Sigmoid colon (tissue), 4 donors: ENCODE results near the gene MAD2L1BP.

Experiments used
- EP300 ChIP-seq, 4 donors: sonication (generic); formaldehyde crosslinking; IDR thresholded peaks; one replicate each; pipeline ENCODE4 v1.6.1; 2017; ENCODE audit warnings: antibody characterized with exemption in 4 of 4
- POLR2A ChIP-seq, 2 donors: fragments of 450-650 bp; IDR thresholded peaks; one replicate each; pipeline ENCODE4 v1.6.1; 2016; ENCODE audit warnings: antibody characterized with exemption in 2 of 2, mild to moderate bottlenecking in 2 of 2, moderate library complexity in 2 of 2
- TF ChIP-seq, protein P1 (sequence below), 4 experiments: fragments of 450-650 bp in 3 of 4; fragments of 200-600 bp in 1 of 4; IDR thresholded peaks; one replicate each; pipeline ENCODE4 v1.5.1; 2016 to 2019; ENCODE audit warnings: antibody characterized with exemption in 4 of 4, mild to moderate bottlenecking in 3 of 4, moderate library complexity in 2 of 4

DNA sequence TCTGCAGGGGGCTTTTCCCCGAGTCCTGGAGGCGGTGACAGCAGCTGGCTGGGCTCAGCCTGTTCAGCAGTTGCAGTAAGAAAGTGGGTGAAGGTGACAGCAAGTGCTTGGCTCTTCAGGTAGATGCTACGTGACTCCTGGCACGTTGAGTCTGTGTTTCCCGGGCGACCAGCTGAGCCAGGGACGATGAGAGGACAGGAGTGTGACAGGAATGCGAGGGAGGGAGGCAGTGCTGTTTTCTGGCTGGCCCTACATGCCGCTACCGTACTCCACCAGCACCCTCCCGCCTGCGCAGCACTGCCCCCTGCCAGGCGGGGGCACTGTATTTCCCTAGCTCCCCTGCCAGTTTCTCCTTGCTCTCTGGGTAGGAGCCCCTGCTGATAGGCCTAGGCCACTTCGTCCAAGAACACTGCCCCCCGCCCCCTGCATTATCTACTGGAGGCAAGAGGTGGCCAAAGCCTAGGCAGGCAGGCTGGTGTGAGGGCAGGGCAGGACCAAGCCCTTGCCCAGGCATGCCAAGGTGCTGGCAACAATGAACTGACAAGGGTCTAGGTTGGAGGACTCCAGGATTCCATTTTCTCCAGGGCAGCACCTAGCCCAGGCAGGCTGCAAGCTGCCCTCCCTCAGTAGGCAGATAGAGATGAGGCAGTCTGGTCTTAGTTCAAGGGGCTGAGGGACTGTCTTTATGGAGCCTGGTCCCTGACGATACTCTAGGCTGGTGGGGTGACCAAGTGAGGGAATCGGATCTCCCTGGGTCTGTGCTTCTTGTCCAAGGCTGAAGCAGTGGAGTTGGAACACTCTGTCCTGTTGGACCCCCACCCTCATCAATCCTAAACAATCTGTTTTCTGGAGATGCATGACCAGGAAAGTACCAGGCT is 32.8 kb downstream of the MAD2L1BP start:
- TF ChIP-seq, protein P1, sequence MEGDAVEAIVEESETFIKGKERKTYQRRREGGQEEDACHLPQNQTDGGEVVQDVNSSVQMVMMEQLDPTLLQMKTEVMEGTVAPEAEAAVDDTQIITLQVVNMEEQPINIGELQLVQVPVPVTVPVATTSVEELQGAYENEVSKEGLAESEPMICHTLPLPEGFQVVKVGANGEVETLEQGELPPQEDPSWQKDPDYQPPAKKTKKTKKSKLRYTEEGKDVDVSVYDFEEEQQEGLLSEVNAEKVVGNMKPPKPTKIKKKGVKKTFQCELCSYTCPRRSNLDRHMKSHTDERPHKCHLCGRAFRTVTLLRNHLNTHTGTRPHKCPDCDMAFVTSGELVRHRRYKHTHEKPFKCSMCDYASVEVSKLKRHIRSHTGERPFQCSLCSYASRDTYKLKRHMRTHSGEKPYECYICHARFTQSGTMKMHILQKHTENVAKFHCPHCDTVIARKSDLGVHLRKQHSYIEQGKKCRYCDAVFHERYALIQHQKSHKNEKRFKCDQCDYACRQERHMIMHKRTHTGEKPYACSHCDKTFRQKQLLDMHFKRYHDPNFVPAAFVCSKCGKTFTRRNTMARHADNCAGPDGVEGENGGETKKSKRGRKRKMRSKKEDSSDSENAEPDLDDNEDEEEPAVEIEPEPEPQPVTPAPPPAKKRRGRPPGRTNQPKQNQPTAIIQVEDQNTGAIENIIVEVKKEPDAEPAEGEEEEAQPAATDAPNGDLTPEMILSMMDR (IDR thresholded peaks at IDR 0.05): peak in 2 of 4 experiments; percentile 9 to 34
- no peak for TF ChIP-seq EP300 (IDR thresholded peaks at IDR 0.05)
- no peak for TF ChIP-seq POLR2A (IDR thresholded peaks at IDR 0.05)
